Right lobe of liver (tissue), 6 donors: ENCODE measurements around the gene MACF1. TPM values are rescaled to one million over a fixed set of nuclear protein-coding genes. Genes with fewer than 3 reads are reported as not detected.
"Not testable (repeated sequence)": the region's sequence is repeated elsewhere in the genome, so short reads cannot be mapped to it uniquely, and the experiment has no call there.

Experiments used
- ATAC-seq, 4 donors: fragments of 200-7000 bp; cut with Tn5 transposase; one replicate each; pipeline ENCODE4 v1.9.1; 2020; ENCODE audit warnings: mild to moderate bottlenecking in 4 of 4, moderate library complexity in 4 of 4
- DNase-seq, 3 donors: peaks; one replicate each; pipeline ENCODE4 v3.0.0-alpha.2; 2020
- H3K27ac ChIP-seq, 3 donors: fragments of 200-600 bp; one replicate each; pipeline ENCODE4 v1.8.0; 2022
- H3K27me3 ChIP-seq, 2 donors: fragments of 200-600 bp; one replicate each; pipeline ENCODE4 v1.8.0; 2022
- H3K36me3 ChIP-seq, 4 donors: fragments of 200-600 bp; sonication (generic) in 1 of 4; one replicate each; pipeline versions ENCODE4 v1.5.1 to v1.8.0; 2017 to 2022; ENCODE audit warnings: control low read depth in 1 of 4
- H3K4me1 ChIP-seq, 4 donors: fragments of 200-600 bp; sonication (generic) in 1 of 4; one replicate each; pipeline versions ENCODE4 v1.5.1 to v1.8.0; 2017 to 2022; ENCODE audit warnings: control low read depth in 1 of 4
- H3K4me3 ChIP-seq, 3 donors: fragments of 200-600 bp; one replicate each; pipeline ENCODE4 v1.8.0; 2022
- H3K9me3 ChIP-seq, 4 donors: fragments of 200-600 bp; sonication (generic) in 1 of 4; one replicate each; pipeline versions ENCODE4 v1.5.1 to v1.8.0; 2017 to 2022; ENCODE audit warnings: control low read depth in 1 of 4
- POLR2A ChIP-seq: fragments of 450-650 bp; IDR thresholded peaks from one replicate; pipeline ENCODE4 v1.6.1; 2017; ENCODE audit warnings: antibody characterized with exemption, mild to moderate bottlenecking
- WGBS: methylation state at CpG from one replicate; pipeline ENCODE4 v1.1.6; 2018; ENCODE audit warnings: low coverage, low lambda C conversion rate; ENCODE audit not compliant: insufficient coverage; ENCODE audit errors: missing lambda C conversion rate; 5-methylcytosine and 5-hydroxymethylcytosine counted together
- intact Hi-C, 2 donors: fragments of 100-400 bp; cut with DNase I; formaldehyde crosslinking; loops; one replicate each; pipeline versions ENCODE4 v1.11.2 to v1.14.1; 2022
- total RNA-seq, 6 experiments: library from RNA; depleted of rRNA in 2 of 6; stranded (reverse); fragments of >200 nt in 2 of 6; fragmentation: NEBNext Ultra II Directional in 3 of 6; extraction: Animal tissue kit (Norgen Biotek cat#: 25700) in 3 of 6; gene quantifications; one replicate each; pipeline versions ENCODE4 v1.1.0 to v1.2.4, GENCODE V29; 2016 to 2023
- TF ChIP-seq, protein P1 (sequence below), 4 donors: fragments of 200-600 bp in 3 of 4; fragments of 450-650 bp in 1 of 4; IDR thresholded peaks; one replicate each; pipeline versions ENCODE4 v1.5.1 to v1.8.0; 2016 to 2022; ENCODE audit warnings: antibody characterized with exemption in 4 of 4, mild to moderate bottlenecking in 2 of 4
- donor health status: DM: no; HTN: yes; CAD: no.
- donor health status: DM: no; HTN: no; CAD: no.
- donor health status: DM: no; HTN: no; CAD: no.
- donor health status: DM: no; HTN: yes; CAD: no.
- donor health status: DM: no; HTN: yes; CAD: no.

Gene MACF1
- total RNA-seq, 6 experiments from 2014 or later, result 78.4 to 141 (median 100) TPM

DNA sequence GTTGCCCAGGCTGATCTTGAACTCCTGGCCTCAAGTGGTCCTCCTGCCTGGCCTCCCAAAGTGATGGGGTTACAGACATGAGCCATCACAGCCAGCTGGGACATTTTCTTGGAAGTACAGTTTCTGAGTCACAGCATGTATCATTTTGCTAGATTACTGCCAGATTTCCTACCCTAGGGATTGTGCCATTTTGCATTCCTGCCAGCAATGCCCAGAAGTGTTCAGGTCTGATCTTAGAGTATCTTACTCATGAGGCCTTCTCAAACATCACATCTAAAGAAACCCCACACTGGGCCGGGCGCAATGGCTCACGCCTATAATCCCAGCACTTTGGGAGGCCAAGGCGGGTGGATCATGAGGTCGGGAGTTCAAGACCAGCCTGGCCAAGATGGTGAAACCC, 297.2 kb downstream of the MACF1 start:
- DNase-seq (no peak), ATAC-seq (no peak)
- Histone ChIP-seq H3K27ac (no peak overlapping the region), H3K36me3 (no peaks in the 10 kb centered on the region), H3K27me3 (no peaks in the 10 kb centered on the region), H3K4me3 (no peak overlapping the region), H3K9me3 (no peaks in the 10 kb centered on the region), H3K4me1 (no peaks in the 10 kb centered on the region)
- 86% methylated on average over 5 of the region's 5 CpGs for WGBS
- TF ChIP-seq POLR2A, result no peak
- TF ChIP-seq, protein P1, sequence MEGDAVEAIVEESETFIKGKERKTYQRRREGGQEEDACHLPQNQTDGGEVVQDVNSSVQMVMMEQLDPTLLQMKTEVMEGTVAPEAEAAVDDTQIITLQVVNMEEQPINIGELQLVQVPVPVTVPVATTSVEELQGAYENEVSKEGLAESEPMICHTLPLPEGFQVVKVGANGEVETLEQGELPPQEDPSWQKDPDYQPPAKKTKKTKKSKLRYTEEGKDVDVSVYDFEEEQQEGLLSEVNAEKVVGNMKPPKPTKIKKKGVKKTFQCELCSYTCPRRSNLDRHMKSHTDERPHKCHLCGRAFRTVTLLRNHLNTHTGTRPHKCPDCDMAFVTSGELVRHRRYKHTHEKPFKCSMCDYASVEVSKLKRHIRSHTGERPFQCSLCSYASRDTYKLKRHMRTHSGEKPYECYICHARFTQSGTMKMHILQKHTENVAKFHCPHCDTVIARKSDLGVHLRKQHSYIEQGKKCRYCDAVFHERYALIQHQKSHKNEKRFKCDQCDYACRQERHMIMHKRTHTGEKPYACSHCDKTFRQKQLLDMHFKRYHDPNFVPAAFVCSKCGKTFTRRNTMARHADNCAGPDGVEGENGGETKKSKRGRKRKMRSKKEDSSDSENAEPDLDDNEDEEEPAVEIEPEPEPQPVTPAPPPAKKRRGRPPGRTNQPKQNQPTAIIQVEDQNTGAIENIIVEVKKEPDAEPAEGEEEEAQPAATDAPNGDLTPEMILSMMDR (IDR thresholded peaks at IDR 0.05), result no peak
- intact Hi-C loops, result no loop called here

DNA sequence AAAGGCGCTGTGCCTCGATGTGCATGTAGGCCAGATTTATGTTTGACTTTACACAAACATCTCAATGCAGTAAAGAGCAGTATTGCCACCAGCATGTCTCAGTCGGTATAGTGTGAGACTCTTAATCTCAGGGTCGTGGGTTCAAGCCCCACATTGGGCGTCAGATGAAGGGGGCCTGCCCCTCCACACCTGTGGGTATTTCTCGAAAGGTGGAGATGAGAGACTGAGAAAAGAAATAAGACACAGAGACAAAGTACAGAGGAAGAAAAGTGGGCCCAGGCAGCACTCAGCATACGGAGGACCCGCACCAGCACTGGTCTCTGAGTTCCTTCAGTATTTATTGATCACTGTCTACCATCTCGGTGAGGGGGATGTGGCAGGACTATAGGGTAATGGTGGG, 299.9 kb downstream of the MACF1 start:
- H3K4me1 ChIP-seq, H3K36me3 ChIP-seq, H3K27ac ChIP-seq, DNase-seq, ATAC-seq, H3K4me3 ChIP-seq, intact Hi-C loops, H3K27me3 ChIP-seq, H3K9me3 ChIP-seq: not testable (repeated sequence)
- WGBS, result 78% methylated on average over 9 of the region's 9 CpGs

DNA sequence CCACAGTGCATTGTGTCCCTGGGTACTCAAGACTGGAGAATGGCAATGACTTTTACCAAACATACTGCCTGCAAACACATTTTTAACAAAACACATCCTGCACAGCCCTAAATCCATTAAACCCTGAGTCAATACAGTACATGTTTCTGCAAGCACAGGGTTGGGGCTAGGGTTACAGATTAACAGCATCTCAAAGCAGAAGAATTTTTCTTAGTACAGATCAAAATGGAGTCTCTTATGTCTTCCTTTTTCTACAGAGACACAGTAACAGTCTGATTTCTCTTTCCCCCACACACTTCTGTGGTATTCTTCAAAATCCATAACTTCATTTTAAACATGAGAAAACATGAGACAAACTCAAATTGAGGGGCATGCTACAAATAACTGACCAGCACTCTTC, 300.8 kb downstream of the MACF1 start:
- Histone ChIP-seq H3K27ac (no peak overlapping the region), H3K4me3 (no peak overlapping the region), H3K9me3 (no peaks in the 10 kb centered on the region), H3K36me3 (no peaks in the 10 kb centered on the region), H3K27me3 (no peaks in the 10 kb centered on the region), H3K4me1 (no peaks in the 10 kb centered on the region)
- TF ChIP-seq, protein P1 (IDR thresholded peaks at IDR 0.05), result no peak
- no peak for TF ChIP-seq POLR2A
- intact Hi-C loops, result no loop called here
- DNase-seq (no peak), ATAC-seq (no peak)

DNA sequence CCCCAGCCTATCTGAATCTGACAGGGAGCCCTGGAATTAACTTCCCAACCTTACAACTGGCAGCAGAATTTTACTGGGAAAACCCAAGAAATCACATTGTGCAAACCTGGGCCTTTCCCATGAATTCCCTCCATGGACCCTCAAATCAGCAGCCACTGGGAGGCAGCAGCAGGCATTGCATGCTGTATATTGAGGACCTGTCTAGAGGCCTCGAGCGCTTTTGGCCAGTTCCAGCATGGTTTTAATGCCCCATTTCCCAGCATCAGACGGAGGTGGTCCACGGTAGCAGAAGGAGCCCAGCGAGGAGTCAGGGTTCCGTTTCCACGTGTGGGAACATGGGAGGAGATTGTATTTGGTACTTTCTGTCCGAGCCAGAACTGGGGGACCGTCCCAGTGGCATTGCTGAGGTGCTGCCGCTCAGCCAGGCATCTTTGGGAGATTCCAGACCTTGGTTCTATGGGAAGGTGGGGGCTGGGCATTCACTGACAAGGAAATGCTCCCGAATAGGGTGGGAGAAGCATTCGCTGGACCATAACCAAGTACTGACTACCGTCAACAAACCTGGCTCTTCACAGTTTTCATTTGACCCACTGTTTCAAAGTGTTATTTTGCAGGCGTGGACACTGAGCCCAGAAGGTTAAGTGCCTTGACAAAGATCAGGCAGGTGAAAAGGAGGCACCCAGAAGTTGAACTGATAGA, 302.9 kb downstream of the MACF1 start:
- Histone ChIP-seq H3K27me3 (no peaks in the 10 kb centered on the region), H3K27ac (no peak overlapping the region), H3K4me3 (no peak overlapping the region), H3K36me3 (no peaks in the 10 kb centered on the region), H3K4me1 (no peaks in the 10 kb centered on the region), H3K9me3 (no peaks in the 10 kb centered on the region)
- no peak for DNase-seq
- TF ChIP-seq POLR2A, result no peak
- TF ChIP-seq, protein P1 (IDR thresholded peaks at IDR 0.05), result peak in 2 of 4 donors; percentile 11 to 20
- intact Hi-C loops, result no loop called here
- WGBS, result 73% methylated on average over 10 of the region's 14 CpGs
- peak in 1 of 4 donors; percentile 33 for ATAC-seq

DNA sequence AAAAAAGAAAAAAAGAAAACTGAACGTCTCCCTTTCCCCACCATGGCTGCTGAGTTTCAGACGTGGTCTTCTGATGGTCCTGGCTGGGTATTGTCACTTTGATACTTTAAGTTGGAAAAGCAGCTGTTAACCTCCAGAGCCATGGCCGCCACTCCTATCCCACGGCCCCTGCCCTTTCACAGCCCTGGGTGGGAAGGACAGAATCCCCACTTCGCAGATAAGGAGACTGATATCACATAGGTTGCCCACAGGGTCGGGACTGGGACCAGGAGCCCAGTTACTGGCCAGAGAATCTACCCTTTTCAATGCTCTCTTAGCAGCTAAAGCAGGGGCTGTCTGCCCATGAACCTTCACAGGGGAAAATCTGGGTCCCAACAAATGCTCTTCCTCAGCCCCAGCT, 303.8 kb downstream of the MACF1 start:
- intact Hi-C loops, result no loop called here
- TF ChIP-seq POLR2A, result no peak
- TF ChIP-seq, protein P1 (IDR thresholded peaks at IDR 0.05), result no peak
- Histone ChIP-seq H3K27me3 (no peaks in the 10 kb centered on the region), H3K36me3 (no peaks in the 10 kb centered on the region), H3K27ac (no peak overlapping the region), H3K9me3 (no peaks in the 10 kb centered on the region), H3K4me1 (no peaks in the 10 kb centered on the region), H3K4me3 (no peak overlapping the region)
- DNase-seq, result no peak
- WGBS, result 65% methylated on average over 5 of the region's 6 CpGs
- no peak for ATAC-seq
